GM18517 (cell line): ENCODE results near the gene HTR1E.
"Not testable (repeated sequence)": the region's sequence is repeated elsewhere in the genome, so short reads cannot be mapped to it uniquely, and the experiment has no call there.

Experiments
- ATAC-seq: cut with Tn5 transposase; IDR thresholded peaks from one replicate; pipeline ENCODE4 v1.9.1; 2021; ENCODE audit warnings: mild to moderate bottlenecking, moderate library complexity; ENCODE audit not compliant: unreplicated experiment

Gene HTR1E

GRCh38 chr6:86937219-86938079, at the start of gene HTR1E:
Gene HTR1E, plus strand, starts transcription at chr6:86937528. Its CDS starts 77,807 bp downstream, at chr6:87015335.
- ATAC-seq: peak; percentile 59

- no peak for ATAC-seq
These were observed 49.0 kb upstream of the HTR1E start for GRCh38 chr6:86888301-86888700.

- not testable (repeated sequence) for ATAC-seq
These were observed 40.1 kb upstream of the HTR1E start for GRCh38 chr6:86897265-86897664.

- ATAC-seq: no peak
These were observed 23.5 kb upstream of the HTR1E start for GRCh38 chr6:86913795-86914194.

- no peak for ATAC-seq
These were observed 20.9 kb upstream of the HTR1E start for GRCh38 chr6:86916393-86916792.

- ATAC-seq: not testable (repeated sequence)
These were observed 10.2 kb upstream of the HTR1E start for GRCh38 chr6:86927138-86927537.

GRCh38 chr6:86927859-86928258, 9.5 kb upstream of the HTR1E start:
- not testable (repeated sequence) for ATAC-seq

- ATAC-seq: no peak
These were observed 3.0 kb upstream of the HTR1E start for GRCh38 chr6:86934365-86934764.

- ATAC-seq: no peak
These were observed 502 bp upstream of the HTR1E start for GRCh38 chr6:86936834-86937218.

GRCh38 chr6:86938814-86939213, 1.5 kb downstream of the HTR1E start:
- ATAC-seq: no peak

- ATAC-seq: no peak
These were observed 4.1 kb downstream of the HTR1E start for GRCh38 chr6:86941461-86941860.

- no peak for ATAC-seq
These were observed 5.6 kb downstream of the HTR1E start for GRCh38 chr6:86942769-86943516.

GRCh38 chr6:86943819-86944407, 6.6 kb downstream of the HTR1E start:
- no peak for ATAC-seq

GRCh38 chr6:86949771-86950170, 12.4 kb downstream of the HTR1E start:
- ATAC-seq: no peak

GRCh38 chr6:86952991-86953390, 15.7 kb downstream of the HTR1E start:
- ATAC-seq: no peak

- ATAC-seq: no peak
These were observed 22.3 kb downstream of the HTR1E start for GRCh38 chr6:86959656-86960055.

- ATAC-seq: no peak
These were observed 24.3 kb downstream of the HTR1E start for GRCh38 chr6:86961455-86962200.

GRCh38 chr6:86963352-86963751, 26.0 kb downstream of the HTR1E start:
- no peak for ATAC-seq

GRCh38 chr6:86964029-86964579, 26.8 kb downstream of the HTR1E start:
- ATAC-seq: no peak

- no peak for ATAC-seq
These were observed 28.9 kb downstream of the HTR1E start for GRCh38 chr6:86966271-86966670.

- no peak for ATAC-seq
These were observed 32.2 kb downstream of the HTR1E start for GRCh38 chr6:86969573-86969972.
